Liver (tissue), 9 donors: ENCODE results near the gene SLC24A4. TPM values are rescaled to one million over a fixed set of nuclear protein-coding genes. Genes with fewer than 3 reads are reported as not detected.

ENCODE experiments used
- DNase-seq: peaks from one replicate; pipeline ENCODE4 v3.0.0-alpha.2; 2017; ENCODE audit warnings: low spot score
- H3K27ac ChIP-seq, 2 donors: one replicate each; pipeline ENCODE4 v1.7.0; 2013; ENCODE audit warnings: inconsistent platforms in 2 of 2, low read length in 2 of 2, control low read depth in 1 of 2, low read depth in 1 of 2, mild to moderate bottlenecking in 1 of 2
- H3K27me3 ChIP-seq, 4 donors: one replicate each; pipeline versions ENCODE4 v1.6.1 to v1.7.0; 2013; ENCODE audit warnings: low read length in 3 of 4, inconsistent platforms in 1 of 4, mild to moderate bottlenecking in 1 of 4, moderate library complexity in 1 of 4; ENCODE audit not compliant: control insufficient read depth in 4 of 4, insufficient read depth in 4 of 4
- H3K36me3 ChIP-seq, 4 donors: one replicate each; pipeline versions ENCODE4 v1.6.1 to v1.7.0; 2013; ENCODE audit warnings: low read length in 3 of 4, mild to moderate bottlenecking in 3 of 4, low read depth in 1 of 4, moderate library complexity in 1 of 4; ENCODE audit not compliant: control insufficient read depth in 4 of 4, insufficient read depth in 3 of 4
- H3K4me1 ChIP-seq, 4 donors: one replicate each; pipeline versions ENCODE4 v1.6.1 to v1.7.0; 2013; ENCODE audit warnings: low read length in 3 of 4, mild to moderate bottlenecking in 3 of 4, moderate library complexity in 1 of 4; ENCODE audit not compliant: control insufficient read depth in 4 of 4, insufficient read depth in 4 of 4
- H3K4me3 ChIP-seq, 3 donors: one replicate each; pipeline versions ENCODE4 v1.6.1 to v1.7.0; 2013; ENCODE audit warnings: low read length in 3 of 3, control low read depth in 1 of 3, low read depth in 1 of 3, mild to moderate bottlenecking in 1 of 3
- H3K9ac ChIP-seq, 2 donors: one replicate each; pipeline ENCODE4 v1.7.0; 2013; ENCODE audit warnings: low read length in 2 of 2, mild to moderate bottlenecking in 2 of 2, moderate library complexity in 2 of 2, control low read depth in 1 of 2, low read depth in 1 of 2
- H3K9me3 ChIP-seq, 4 donors: one replicate each; pipeline versions ENCODE4 v1.6.1 to v1.7.0; 2013; ENCODE audit warnings: low read length in 3 of 4; ENCODE audit not compliant: control insufficient read depth in 4 of 4
- ATF3 ChIP-seq: IDR thresholded peaks from 2 replicates; pipeline ENCODE4 v1.6.1; 2016; ENCODE audit warnings: antibody characterized with exemption
- CTCF ChIP-seq: fragments of 150-350 bp; IDR thresholded peaks from 2 replicates; pipeline ENCODE4 v1.5.1; 2017; ENCODE audit warnings: improper control_type of control experiment, low read depth, low read length; ENCODE audit not compliant: missing input control
- EGR1 ChIP-seq, 2 donors: IDR thresholded peaks; 2 replicates each; pipeline ENCODE4 v1.6.1; 2016 to 2018; ENCODE audit warnings: antibody characterized with exemption in 2 of 2, low read depth in 2 of 2
- FOXA1 ChIP-seq: IDR thresholded peaks from 2 replicates; pipeline ENCODE4 v1.6.1; 2016; ENCODE audit warnings: antibody characterized with exemption
- FOXA2 ChIP-seq: IDR thresholded peaks from 2 replicates; pipeline ENCODE4 v1.6.1; 2016; ENCODE audit warnings: antibody characterized with exemption
- GABPA ChIP-seq, 2 donors: IDR thresholded peaks in 1 of 2; conservative IDR thresholded peaks in 1 of 2; 2 replicates each; pipeline ENCODE4 v1.6.1; 2016; ENCODE audit warnings: antibody characterized with exemption in 2 of 2, mild to moderate bottlenecking in 1 of 2, moderate library complexity in 1 of 2
- HNF4A ChIP-seq, 2 donors: conservative IDR thresholded peaks; 2 replicates each; pipeline ENCODE4 v1.6.1; 2016; ENCODE audit warnings: antibody characterized with exemption in 2 of 2, mild to moderate bottlenecking in 2 of 2
- HNF4G ChIP-seq: IDR thresholded peaks from 2 replicates; pipeline ENCODE4 v1.6.1; 2016; ENCODE audit warnings: antibody characterized with exemption
- JUND ChIP-seq, 2 donors: IDR thresholded peaks; 2 replicates each; pipeline ENCODE4 v1.6.1; 2016; ENCODE audit warnings: antibody characterized with exemption in 2 of 2
- RAD21 ChIP-seq, 2 donors: IDR thresholded peaks; 2 replicates each; pipeline ENCODE4 v1.6.1; 2016; ENCODE audit warnings: antibody characterized with exemption in 2 of 2, mild to moderate bottlenecking in 2 of 2
- REST ChIP-seq: IDR thresholded peaks from 2 replicates; pipeline ENCODE4 v1.6.1; 2016; ENCODE audit warnings: antibody characterized with exemption, mild to moderate bottlenecking
- RXRA ChIP-seq, 2 donors: IDR thresholded peaks; 2 replicates each; pipeline ENCODE4 v1.6.1; 2017 to 2018; ENCODE audit warnings: antibody characterized with exemption in 2 of 2, mild to moderate bottlenecking in 1 of 2
- SP1 ChIP-seq: IDR thresholded peaks from 2 replicates; pipeline ENCODE4 v1.6.1; 2018; ENCODE audit warnings: antibody characterized with exemption, mild to moderate bottlenecking
- YY1 ChIP-seq: IDR thresholded peaks from 2 replicates; pipeline ENCODE4 v1.6.1; 2016; ENCODE audit warnings: antibody characterized with exemption, mild to moderate bottlenecking
- ZBTB33 ChIP-seq: IDR thresholded peaks from 2 replicates; pipeline ENCODE4 v1.6.1; 2016; ENCODE audit warnings: antibody characterized with exemption
- WGBS: extraction: QIAGEN DNeasy Blood & Tissue Kit; methylation state at CpG from one replicate; pipeline ENCODE4 v1.1.7; 2013; 5-methylcytosine and 5-hydroxymethylcytosine counted together
- polyA plus RNA-seq, 2 donors: library from polyadenylated mRNA; stranded (reverse) in 1 of 2; unstranded in 1 of 2; fragments of 200-250 nt in 1 of 2; fragments of >200 nt in 1 of 2; fragmentation: Nextera tagmentation in 1 of 2; extraction: Ambion mirVana in 1 of 2; gene quantifications; one replicate each; pipeline versions ENCODE4 v1.2.1 to v1.2.3, GENCODE V29; 2013 to 2015
- total RNA-seq, 2 donors: library from RNA; depleted of rRNA; stranded (reverse); fragments of >200 nt; gene quantifications; one replicate each; pipeline ENCODE4 v1.2.3, GENCODE V29; 2014
- donor health status: healthy.
- donor health status: healthy.
- donor health status: healthy.
- donor health status: healthy.
- donor health status: healthy.

SLC24A4 gene
- total and polyA plus RNA-seq, 4 donors = 0.06 to 0.23 (median 0.12) TPM

- no peak for TF ChIP-seq EGR1 (IDR thresholded peaks at IDR 0.05; ENCODE audit: low read depth in 2 of 2)
- TF ChIP-seq JUND (IDR thresholded peaks at IDR 0.05) = no peak
- TF ChIP-seq ZBTB33 = no peak
- no peak for TF ChIP-seq GABPA (IDR thresholded peaks at IDR 0.05 in 1 of 2, conservative IDR thresholded peaks at IDR 0.05 in 1 of 2)
- TF ChIP-seq HNF4A (conservative IDR thresholded peaks at IDR 0.05) = no peak
Measured at GRCh38 chr14:92501891-92502351, 179.0 kb downstream of the SLC24A4 start.

GRCh38 chr14:92502541-92503286, 179.7 kb downstream of the SLC24A4 start:
- Histone ChIP-seq H3K9ac (no peak overlapping the region), H3K36me3 (no peaks in the 10 kb centered on the region), H3K4me1 (peaks cover 0 to 5% (median 0%) of the 10 kb centered on the region in 4 donors), H3K4me3 (no peak overlapping the region), H3K9me3 (no peaks in the 10 kb centered on the region), H3K27ac (no peak overlapping the region), H3K27me3 (no peaks in the 10 kb centered on the region)
- no peak for DNase-seq
- no peak for TF ChIP-seq FOXA1
- no peak for TF ChIP-seq CTCF
- TF ChIP-seq RAD21 (IDR thresholded peaks at IDR 0.05) = no peak
- no peak for TF ChIP-seq ATF3
- no peak for TF ChIP-seq HNF4G
- TF ChIP-seq ZBTB33 = no peak
- no peak for TF ChIP-seq JUND (IDR thresholded peaks at IDR 0.05)
- TF ChIP-seq GABPA (IDR thresholded peaks at IDR 0.05 in 1 of 2, conservative IDR thresholded peaks at IDR 0.05 in 1 of 2) = no peak
- TF ChIP-seq RXRA (IDR thresholded peaks at IDR 0.05) = no peak
- TF ChIP-seq FOXA2 = no peak
- no peak for TF ChIP-seq EGR1 (IDR thresholded peaks at IDR 0.05; ENCODE audit: low read depth in 2 of 2)
- TF ChIP-seq YY1 = no peak
- TF ChIP-seq SP1 = no peak
- TF ChIP-seq REST = no peak
- 94% methylated on average over 9 of the region's 9 CpGs for WGBS

More at GRCh38 chr14:92501891-92502351, 179.0 kb downstream of the SLC24A4 start:
- no peak for DNase-seq
- Histone ChIP-seq H3K4me3 (no peak overlapping the region), H3K9me3 (no peaks in the 10 kb centered on the region), H3K4me1 (peaks cover 0 to 5% (median 0%) of the 10 kb centered on the region in 4 donors), H3K27ac (no peak overlapping the region), H3K36me3 (no peaks in the 10 kb centered on the region), H3K9ac (no peak overlapping the region), H3K27me3 (no peaks in the 10 kb centered on the region)
- 86% methylated on average over 5 of the region's 5 CpGs for WGBS
